SK-N-SH treated with all-trans-retinoic acid at 6 μM for 48 hours (cell line): ENCODE measurements around the gene GNGT2.

Source experiments
- BACH2 ChIP-seq: fragments of 250-450 bp; sonication (Bioruptor Pico); IDR thresholded peaks from 2 replicates; pipeline ENCODE4 v1.9.0; 2021; ENCODE audit warnings: mild to moderate bottlenecking, borderline replicate concordance
- GLIS3 ChIP-seq: fragments of 250-450 bp; sonication (Bioruptor Pico); IDR thresholded peaks from 2 replicates; pipeline ENCODE4 v1.5.0; 2020; ENCODE audit warnings: mild to moderate bottlenecking, moderate library complexity
- ISL1 ChIP-seq: fragments of 250-450 bp; sonication (Bioruptor Pico); IDR thresholded peaks from 2 replicates; pipeline ENCODE4 v2.1.2; 2022; ENCODE audit warnings: mild to moderate bottlenecking, moderate library complexity
- OSR1 ChIP-seq: fragments of 250-450 bp; sonication (Bioruptor Pico); IDR thresholded peaks from 2 replicates; pipeline ENCODE4 v1.8.0; 2022; ENCODE audit warnings: moderate library complexity, mild to moderate bottlenecking, inconsistent platforms
- POU6F1 ChIP-seq: fragments of 250-450 bp; sonication (Bioruptor Pico); IDR thresholded peaks from 2 replicates; pipeline ENCODE4 v1.8.0; 2021; ENCODE audit warnings: low read depth, mild to moderate bottlenecking, moderate library complexity, borderline replicate concordance
- RARB ChIP-seq: fragments of 250-450 bp; sonication (Bioruptor Pico); IDR thresholded peaks from 2 replicates; pipeline ENCODE4 v1.8.0; 2021; ENCODE audit warnings: mild to moderate bottlenecking, moderate library complexity
- TCF4 ChIP-seq: fragments of 250-450 bp; sonication (Bioruptor Pico); IDR thresholded peaks from 2 replicates; pipeline ENCODE4 v1.8.0; 2021; ENCODE audit warnings: mild to moderate bottlenecking, moderate library complexity, borderline replicate concordance
- TSHZ2 ChIP-seq: fragments of 250-450 bp; sonication (Bioruptor Pico); IDR thresholded peaks from 2 replicates; pipeline ENCODE4 v1.5.0; 2020; ENCODE audit warnings: mild to moderate bottlenecking, moderate library complexity
- ZNF565 ChIP-seq: fragments of 450-650 bp; formaldehyde crosslinking; conservative IDR thresholded peaks from 2 replicates; pipeline ENCODE4 v1.5.0; 2020; ENCODE audit warnings: low read depth, mild to moderate bottlenecking, moderate library complexity
- ZNF70 ChIP-seq: fragments of 450-650 bp; formaldehyde crosslinking; IDR thresholded peaks from 2 replicates; pipeline ENCODE4 v1.5.0; 2020; ENCODE audit warnings: mild to moderate bottlenecking, moderate library complexity
- TF ChIP-seq, protein P1 (sequence below): fragments of 250-450 bp; sonication (Bioruptor Pico); IDR thresholded peaks from 2 replicates; pipeline ENCODE4 v1.5.1; 2021; ENCODE audit warnings: mild to moderate bottlenecking, moderate library complexity
- TF ChIP-seq, protein P2 (sequence below): fragments of 250-450 bp; sonication (Bioruptor Pico); IDR thresholded peaks from 2 replicates; pipeline ENCODE4 v1.8.0; 2020; ENCODE audit warnings: mild to moderate bottlenecking, moderate library complexity, borderline replicate concordance

- TF ChIP-seq ISL1 (CRISPR knock-in tag) (no peak), TSHZ2 (CRISPR knock-in tag) (no peak), POU6F1 (CRISPR knock-in tag) (no peak), ZNF70 (CRISPR knock-in tag) (no peak), RARB (CRISPR knock-in tag) (no peak), BACH2 (CRISPR knock-in tag) (no peak), TCF4 (no peak), GLIS3 (CRISPR knock-in tag) (no peak), OSR1 (CRISPR knock-in tag) (no peak), ZNF565 (CRISPR knock-in tag) (no peak)
- TF ChIP-seq, protein P1, sequence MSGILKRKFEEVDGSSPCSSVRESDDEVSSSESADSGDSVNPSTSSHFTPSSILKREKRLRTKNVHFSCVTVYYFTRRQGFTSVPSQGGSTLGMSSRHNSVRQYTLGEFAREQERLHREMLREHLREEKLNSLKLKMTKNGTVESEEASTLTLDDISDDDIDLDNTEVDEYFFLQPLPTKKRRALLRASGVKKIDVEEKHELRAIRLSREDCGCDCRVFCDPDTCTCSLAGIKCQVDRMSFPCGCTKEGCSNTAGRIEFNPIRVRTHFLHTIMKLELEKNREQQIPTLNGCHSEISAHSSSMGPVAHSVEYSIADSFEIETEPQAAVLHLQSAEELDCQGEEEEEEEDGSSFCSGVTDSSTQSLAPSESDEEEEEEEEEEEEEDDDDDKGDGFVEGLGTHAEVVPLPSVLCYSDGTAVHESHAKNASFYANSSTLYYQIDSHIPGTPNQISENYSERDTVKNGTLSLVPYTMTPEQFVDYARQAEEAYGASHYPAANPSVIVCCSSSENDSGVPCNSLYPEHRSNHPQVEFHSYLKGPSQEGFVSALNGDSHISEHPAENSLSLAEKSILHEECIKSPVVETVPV: no peak
- TF ChIP-seq, protein P2, sequence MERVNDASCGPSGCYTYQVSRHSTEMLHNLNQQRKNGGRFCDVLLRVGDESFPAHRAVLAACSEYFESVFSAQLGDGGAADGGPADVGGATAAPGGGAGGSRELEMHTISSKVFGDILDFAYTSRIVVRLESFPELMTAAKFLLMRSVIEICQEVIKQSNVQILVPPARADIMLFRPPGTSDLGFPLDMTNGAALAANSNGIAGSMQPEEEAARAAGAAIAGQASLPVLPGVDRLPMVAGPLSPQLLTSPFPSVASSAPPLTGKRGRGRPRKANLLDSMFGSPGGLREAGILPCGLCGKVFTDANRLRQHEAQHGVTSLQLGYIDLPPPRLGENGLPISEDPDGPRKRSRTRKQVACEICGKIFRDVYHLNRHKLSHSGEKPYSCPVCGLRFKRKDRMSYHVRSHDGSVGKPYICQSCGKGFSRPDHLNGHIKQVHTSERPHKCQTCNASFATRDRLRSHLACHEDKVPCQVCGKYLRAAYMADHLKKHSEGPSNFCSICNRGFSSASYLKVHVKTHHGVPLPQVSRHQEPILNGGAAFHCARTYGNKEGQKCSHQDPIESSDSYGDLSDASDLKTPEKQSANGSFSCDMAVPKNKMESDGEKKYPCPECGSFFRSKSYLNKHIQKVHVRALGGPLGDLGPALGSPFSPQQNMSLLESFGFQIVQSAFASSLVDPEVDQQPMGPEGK (CRISPR knock-in tag): no peak
Measured at GRCh38 chr17:49247944-49248343, 37.6 kb upstream of the GNGT2 start.
